A673 (cell line): ENCODE data around the gene MOB3A.

ENCODE experiments used
- EZH2 ChIP-seq: fragments of 200-600 bp; sonication (generic); IDR thresholded peaks from 2 replicates; pipeline ENCODE4 v1.6.1; 2017; ENCODE audit warnings: borderline replicate concordance, low read depth, mild to moderate bottlenecking, mixed read lengths, antibody characterized with exemption, low read length; ENCODE audit not compliant: poor library complexity, severe bottlenecking
- TF ChIP-seq, protein P1 (sequence below): fragments of 300-800, 200-600 bp; sonication (generic); conservative IDR thresholded peaks from 2 replicates; pipeline ENCODE4 v1.5.1; 2017; ENCODE audit warnings: low read depth, mild to moderate bottlenecking, antibody characterized with exemption, low read length, moderate library complexity, mixed read lengths

GRCh38 chr19:2132731-2133490 lies 36.8 kb upstream of the MOB3A start:
- TF ChIP-seq, protein P1, sequence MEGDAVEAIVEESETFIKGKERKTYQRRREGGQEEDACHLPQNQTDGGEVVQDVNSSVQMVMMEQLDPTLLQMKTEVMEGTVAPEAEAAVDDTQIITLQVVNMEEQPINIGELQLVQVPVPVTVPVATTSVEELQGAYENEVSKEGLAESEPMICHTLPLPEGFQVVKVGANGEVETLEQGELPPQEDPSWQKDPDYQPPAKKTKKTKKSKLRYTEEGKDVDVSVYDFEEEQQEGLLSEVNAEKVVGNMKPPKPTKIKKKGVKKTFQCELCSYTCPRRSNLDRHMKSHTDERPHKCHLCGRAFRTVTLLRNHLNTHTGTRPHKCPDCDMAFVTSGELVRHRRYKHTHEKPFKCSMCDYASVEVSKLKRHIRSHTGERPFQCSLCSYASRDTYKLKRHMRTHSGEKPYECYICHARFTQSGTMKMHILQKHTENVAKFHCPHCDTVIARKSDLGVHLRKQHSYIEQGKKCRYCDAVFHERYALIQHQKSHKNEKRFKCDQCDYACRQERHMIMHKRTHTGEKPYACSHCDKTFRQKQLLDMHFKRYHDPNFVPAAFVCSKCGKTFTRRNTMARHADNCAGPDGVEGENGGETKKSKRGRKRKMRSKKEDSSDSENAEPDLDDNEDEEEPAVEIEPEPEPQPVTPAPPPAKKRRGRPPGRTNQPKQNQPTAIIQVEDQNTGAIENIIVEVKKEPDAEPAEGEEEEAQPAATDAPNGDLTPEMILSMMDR: no peak
- TF ChIP-seq EZH2: no peak
